H1 (cell line): ENCODE measurements around the gene TRABD. TPM values are rescaled to one million over a fixed set of nuclear protein-coding genes. Genes with fewer than 3 reads are reported as not detected.

Source experiments
- CTCF ChIA-PET: fragments of 300-600 bp; sonication (Branson Sonifier 250); formaldehyde crosslinking; loops from one replicate; lab custom pipeline; 2021; ENCODE audit not compliant: partially characterized antibody; lab: Charles Lee
- POLR2A ChIA-PET: fragments of 300-600 bp; sonication (Branson Sonifier 250); formaldehyde crosslinking; loops from one replicate; lab custom pipeline; 2021; ENCODE audit warnings: inconsistent platforms; ENCODE audit not compliant: partially characterized antibody; lab: Charles Lee
- DNase-seq, 2 experiments: peaks; one replicate each; pipeline versions ENCODE4 v3.0.0 to v3.0.0-alpha.2; 2010 to 2022; ENCODE audit warnings: low spot score in 2 of 2, low read depth in 1 of 2, mixed read lengths in 1 of 2
- FAIRE-seq: peaks from 2 replicates; lab custom pipeline; 2011; peaks lifted over from hg19 to GRCh38; lab: Jason Lieb, UNC
- H2AFZ ChIP-seq: 2 replicates; pipeline ENCODE4 v1.8.1; 2012; ENCODE audit warnings: low read length, inconsistent platforms
- H2AK5ac ChIP-seq: 2 replicates; pipeline ENCODE4 v1.6.1; 2013; ENCODE audit warnings: low read depth, low read length
- H2BK120ac ChIP-seq: replicated peaks from 2 replicates; pipeline ENCODE3; 2013; ENCODE audit warnings: low read depth, low read length, inconsistent platforms
- H2BK12ac ChIP-seq: 2 replicates; pipeline ENCODE4 v1.6.1; 2013; ENCODE audit warnings: low read depth, low read length
- H2BK15ac ChIP-seq: 2 replicates; pipeline ENCODE4 v1.6.1; 2013; ENCODE audit warnings: low read length
- H2BK20ac ChIP-seq: 2 replicates; pipeline ENCODE4 v1.6.1; 2013; ENCODE audit warnings: low read length
- H2BK5ac ChIP-seq: 2 replicates; pipeline ENCODE4 v1.6.1; 2013; ENCODE audit warnings: low read depth, low read length
- H3K14ac ChIP-seq: 2 replicates; pipeline ENCODE4 v1.6.1; 2013; ENCODE audit warnings: inconsistent platforms; ENCODE audit not compliant: insufficient read length
- H3K18ac ChIP-seq: 2 replicates; pipeline ENCODE4 v1.6.1; 2013; ENCODE audit warnings: low read length; ENCODE audit errors: extremely low read depth
- H3K23ac ChIP-seq: 2 replicates; pipeline ENCODE4 v1.6.1; 2013; ENCODE audit warnings: inconsistent platforms; ENCODE audit not compliant: insufficient read length
- H3K23me2 ChIP-seq: 2 replicates; pipeline ENCODE4 v1.6.1; 2013; ENCODE audit warnings: low read depth, low read length
- H3K27ac ChIP-seq: 2 replicates; pipeline ENCODE4 v1.6.1; 2011; ENCODE audit warnings: low read depth, low read length, inconsistent platforms
- H3K27me3 ChIP-seq, 4 experiments: replicated peaks in 1 of 4; 1 replicate in 1 of 4; 2 replicates in 3 of 4; pipeline versions ENCODE4 v1.6.1 to v1.8.1; 2011 to 2013; ENCODE audit warnings: low read length in 3 of 4, mild to moderate bottlenecking in 3 of 4, inconsistent platforms in 2 of 4, mixed read lengths in 2 of 4, moderate library complexity in 1 of 4; ENCODE audit not compliant: control insufficient read depth in 3 of 4, insufficient read depth in 3 of 4; ENCODE audit errors: extremely low read depth in 1 of 4
- H3K36me3 ChIP-seq, 4 experiments: 2 replicates each; pipeline versions ENCODE4 v1.6.1 to v1.8.1; 2011 to 2013; ENCODE audit warnings: mild to moderate bottlenecking in 4 of 4, low read length in 3 of 4, moderate library complexity in 2 of 4, control low read depth in 1 of 4, inconsistent platforms in 1 of 4; ENCODE audit not compliant: insufficient read depth in 4 of 4, control insufficient read depth in 2 of 4
- H3K4ac ChIP-seq: replicated peaks from 2 replicates; pipeline ENCODE3; 2013; ENCODE audit warnings: low read length, low read depth, mixed read lengths, inconsistent platforms; ENCODE audit not compliant: insufficient read length
- H3K4me1 ChIP-seq, 4 experiments: replicated peaks in 1 of 4; 1 replicate in 1 of 4; 2 replicates in 3 of 4; pipeline versions ENCODE4 v1.6.1 to v1.8.1; 2011 to 2013; ENCODE audit warnings: low read length in 3 of 4, inconsistent platforms in 2 of 4, mixed read lengths in 1 of 4; ENCODE audit not compliant: insufficient read depth in 4 of 4, control insufficient read depth in 3 of 4
- H3K4me2 ChIP-seq, 2 experiments: 2 replicates each; pipeline versions ENCODE4 v1.6.1 to v1.8.1; 2011 to 2013; ENCODE audit warnings: low read depth in 2 of 2, low read length in 2 of 2, control low read depth in 1 of 2, inconsistent platforms in 1 of 2, mild to moderate bottlenecking in 1 of 2; ENCODE audit not compliant: insufficient read depth in 1 of 2
- H3K4me3 ChIP-seq, 4 experiments: fragments of 200-600, 300-600 bp in 1 of 4; sonication (generic), shearing (Covaris generic), sonication (Bioruptor Twin) in 1 of 4; 2 replicates each; pipeline versions ENCODE4 v1.5.1 to v1.8.1; 2011 to 2016; ENCODE audit warnings: low read length in 4 of 4, low read depth in 3 of 4, control low read depth in 2 of 4, inconsistent platforms in 2 of 4, mild to moderate bottlenecking in 2 of 4, mixed read lengths in 1 of 4, moderate library complexity in 1 of 4; ENCODE audit not compliant: insufficient read depth in 2 of 4; ENCODE audit errors: extremely low read depth in 1 of 4
- H3K56ac ChIP-seq: replicated peaks from 2 replicates; pipeline ENCODE3; 2013; ENCODE audit warnings: low read depth, mild to moderate bottlenecking, mixed read lengths, low read length, inconsistent platforms; ENCODE audit not compliant: insufficient read length
- H3K79me1 ChIP-seq: 2 replicates; pipeline ENCODE4 v1.6.1; 2013; ENCODE audit warnings: low read depth, low read length, control low read depth
- H3K79me2 ChIP-seq, 2 experiments: 2 replicates each; pipeline versions ENCODE4 v1.6.1 to v1.8.1; 2012 to 2013; ENCODE audit warnings: low read length in 2 of 2, mild to moderate bottlenecking in 2 of 2, inconsistent platforms in 1 of 2; ENCODE audit not compliant: insufficient read depth in 2 of 2, control insufficient read depth in 1 of 2
- H3K9ac ChIP-seq, 4 experiments: replicated peaks in 1 of 4; 1 replicate in 1 of 4; 2 replicates in 3 of 4; pipeline versions ENCODE4 v1.6.1 to v1.8.1; 2011 to 2013; ENCODE audit warnings: low read depth in 3 of 4, low read length in 3 of 4, control low read depth in 2 of 4, mild to moderate bottlenecking in 2 of 4, moderate library complexity in 2 of 4, inconsistent platforms in 1 of 4; ENCODE audit errors: extremely low read depth in 1 of 4
- H3K9me3 ChIP-seq, 2 experiments: 2 replicates each; pipeline versions ENCODE4 v1.6.1 to v1.8.1; 2012 to 2013; ENCODE audit warnings: mild to moderate bottlenecking in 2 of 2, moderate library complexity in 2 of 2, control low read depth in 1 of 2, inconsistent platforms in 1 of 2, low read depth in 1 of 2, low read length in 1 of 2, mixed read lengths in 1 of 2; ENCODE audit not compliant: insufficient read depth in 2 of 2
- H4K20me1 ChIP-seq, 2 experiments: replicated peaks in 1 of 2; 2 replicates each; pipeline versions ENCODE3 to v1.8.1; 2011 to 2013; ENCODE audit warnings: inconsistent platforms in 2 of 2, low read length in 2 of 2, mild to moderate bottlenecking in 1 of 2; ENCODE audit not compliant: insufficient read depth in 2 of 2, control insufficient read depth in 1 of 2
- H4K5ac ChIP-seq: 2 replicates; pipeline ENCODE4 v1.6.1; 2013; ENCODE audit warnings: low read length, low read depth, mixed read lengths, inconsistent platforms; ENCODE audit not compliant: insufficient read length
- H4K8ac ChIP-seq: 2 replicates; pipeline ENCODE4 v1.8.0; 2013; ENCODE audit warnings: mild to moderate bottlenecking, moderate library complexity, low read length, inconsistent platforms; ENCODE audit not compliant: insufficient read depth; ENCODE audit errors: extremely low read depth
- H4K91ac ChIP-seq: replicated peaks from 2 replicates; pipeline ENCODE3; 2013; ENCODE audit warnings: low read length, mixed read lengths, inconsistent platforms; ENCODE audit not compliant: insufficient read length
- ASH2L ChIP-seq: fragments of 200-600, 300-600 bp; sonication (generic); IDR thresholded peaks from one replicate; pipeline ENCODE4 v1.7.1; 2017; ENCODE audit warnings: low read length
- BCL11A ChIP-seq, 2 experiments: IDR thresholded peaks; one replicate each; pipeline ENCODE4 v1.6.1; 2011; ENCODE audit warnings: low read depth in 2 of 2, low read length in 2 of 2, mild to moderate bottlenecking in 2 of 2
- CHD1 ChIP-seq: IDR thresholded peaks from 2 replicates; pipeline ENCODE4 v1.6.1; 2012; ENCODE audit warnings: low read depth, low read length, improper control_type of control experiment
- EP300 ChIP-seq, 2 experiments: IDR thresholded peaks; 1 replicate in 1 of 2; 2 replicates in 1 of 2; pipeline ENCODE4 v1.6.1; 2011 to 2012; ENCODE audit warnings: low read depth in 2 of 2, low read length in 2 of 2, mild to moderate bottlenecking in 2 of 2, borderline replicate concordance in 1 of 2, inconsistent platforms in 1 of 2, moderate library complexity in 1 of 2
- JUN ChIP-seq: IDR thresholded peaks from 2 replicates; pipeline ENCODE4 v1.6.1; 2011; ENCODE audit warnings: low read depth, mild to moderate bottlenecking, improper control_type of control experiment, low read length
- NRF1 ChIP-seq: IDR thresholded peaks from 2 replicates; pipeline ENCODE4 v1.6.1; 2011; ENCODE audit warnings: mild to moderate bottlenecking, low read depth, low read length, improper control_type of control experiment
- PHF8 ChIP-seq: fragments of 200-600 bp; sonication (generic); conservative IDR thresholded peaks from 2 replicates; pipeline ENCODE4 v1.7.1; 2012; ENCODE audit warnings: low read depth, mild to moderate bottlenecking, inconsistent platforms, low read length, moderate library complexity
- SIN3A ChIP-seq, 2 experiments: IDR thresholded peaks in 1 of 2; conservative IDR thresholded peaks in 1 of 2; 2 replicates each; pipeline ENCODE4 v1.6.1; 2011 to 2012; ENCODE audit warnings: low read length in 2 of 2, improper control_type of control experiment in 1 of 2, low read depth in 1 of 2, mild to moderate bottlenecking in 1 of 2
- SRF ChIP-seq: IDR thresholded peaks from 2 replicates; pipeline ENCODE4 v1.6.1; 2011; ENCODE audit warnings: mild to moderate bottlenecking, low read depth, low read length, moderate library complexity
- TCF12 ChIP-seq: IDR thresholded peaks from 2 replicates; pipeline ENCODE4 v1.6.1; 2011; ENCODE audit warnings: low read depth, mild to moderate bottlenecking, low read length
- ZNF274 ChIP-seq: IDR thresholded peaks from 2 replicates; pipeline ENCODE4 v1.7.0; 2012; ENCODE audit warnings: low read length, borderline replicate concordance; ENCODE audit errors: extremely low read depth
- WGBS, 2 experiments: shearing (Covaris generic) in 1 of 2; methylation state at CpG; one replicate each; pipeline versions ENCODE4 v1.1.6 to v1.1.7; 2013 to 2015; ENCODE audit warnings: low lambda C conversion rate in 2 of 2, mixed read lengths in 2 of 2, inconsistent platforms in 1 of 2, low coverage in 1 of 2, missing lambda C conversion rate in 1 of 2; ENCODE audit not compliant: insufficient replicate concordance in 2 of 2, insufficient coverage in 1 of 2, insufficient read length in 1 of 2; ENCODE audit errors: extremely low coverage in 1 of 2, missing lambda C conversion rate in 1 of 2; 5-methylcytosine and 5-hydroxymethylcytosine counted together
- polyA plus RNA-seq, 7 experiments: library from polyadenylated mRNA; depleted of rRNA in 3 of 7; stranded (reverse) in 5 of 7; unstranded in 2 of 7; fragments of >200 nt in 5 of 7; fragments of 200-250 nt in 2 of 7; gene quantifications; 1 replicate in 5 of 7; 2 replicates in 1 of 7; 4 replicates in 1 of 7; pipeline versions ENCODE4 v1.2.1 to v1.2.3, GENCODE V29; 2011 to 2013; ENCODE audit warnings: missing spikeins in 2 of 7, mixed read lengths in 2 of 7
- total RNA-seq: library from RNA; stranded (reverse); fragmentation: NEBNext Ultra II Directional; extraction: Animal tissue kit (Norgen Biotek cat#: 25700); gene quantifications from 2 replicates; pipeline ENCODE4 v1.2.1, GENCODE V29; 2021

Gene TRABD
- total and polyA plus RNA-seq, 2 of the 8 experiments (the other 6 are each of a cell fraction or from before 2014, with no cell fraction given) = 44.2 to 57.5 TPM

DNA sequence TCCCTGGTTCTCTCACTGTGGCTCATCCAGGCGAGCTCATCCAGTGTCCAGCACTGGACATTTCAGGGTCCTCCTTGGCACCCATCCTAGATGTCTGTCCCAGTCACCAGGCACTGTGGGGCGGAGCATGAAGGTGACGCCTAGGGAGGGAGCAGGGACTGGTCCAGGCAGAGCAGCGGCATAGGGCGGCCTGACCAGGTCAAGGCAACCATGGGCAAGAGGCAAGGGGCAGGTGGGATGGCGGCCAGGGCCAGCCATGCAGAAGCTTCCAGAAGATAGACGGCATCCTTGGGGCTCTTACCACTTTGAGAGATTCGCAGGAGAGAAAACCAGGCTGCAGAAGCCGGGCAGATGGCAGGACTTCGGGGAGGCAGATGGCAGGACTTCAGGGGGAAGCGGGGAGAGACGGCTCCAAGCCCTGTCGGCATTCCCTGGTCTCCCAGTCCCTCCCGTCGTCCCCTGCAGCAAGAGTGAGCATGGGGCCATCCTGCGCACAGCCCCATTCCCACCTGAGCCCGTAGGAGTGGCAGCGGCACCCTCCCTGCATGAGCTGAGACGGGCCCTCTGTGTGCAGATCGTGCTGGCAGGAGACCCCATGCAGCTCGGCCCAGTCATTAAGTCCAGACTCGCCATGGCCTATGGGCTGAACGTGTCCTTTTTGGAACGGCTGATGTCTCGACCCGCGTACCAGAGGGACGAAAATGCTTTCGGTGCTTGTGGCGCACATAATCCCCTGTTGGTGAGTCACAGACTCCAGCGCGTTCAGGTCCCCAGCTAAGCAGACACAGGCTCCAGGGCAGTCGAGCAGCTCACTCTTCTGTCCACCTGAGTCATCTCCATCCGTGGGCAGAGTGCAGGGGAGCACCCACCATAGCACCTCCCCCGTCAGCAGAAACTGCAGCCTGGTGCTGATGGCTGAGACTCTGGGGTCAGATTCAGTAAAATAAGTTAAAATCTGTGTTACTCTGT, 35.3 kb upstream of the TRABD start:
- Histone ChIP-seq H3K79me2 (no peaks in the 10 kb centered on the region), H2BK12ac (no peak overlapping the region), H3K14ac (no peak overlapping the region), H3K4ac (no peak overlapping the region), H3K9me3 (no peaks in the 10 kb centered on the region), H2BK20ac (no peak overlapping the region), H2AFZ (no peak overlapping the region), H3K79me1 (no peaks in the 10 kb centered on the region), H3K27ac (no peak overlapping the region), H3K23ac (no peak overlapping the region), H3K4me2 (no peak overlapping the region), H3K27me3 (peaks cover 0 to 8% (median 2%) of the 10 kb centered on the region in 4 experiments; a peak in 2 of 7 replicates), H3K56ac (no peak overlapping the region), H3K36me3 (no peaks in the 10 kb centered on the region), H4K8ac (no peak overlapping the region), H3K4me1 (peaks cover 0 to 4% (median 0%) of the 10 kb centered on the region in 4 experiments; a peak in 3 of 7 replicates), H3K23me2 (no peaks in the 10 kb centered on the region), H2BK15ac (no peak overlapping the region; the same call in 1 of the 2 replicates), H2BK5ac (no peak overlapping the region), H3K4me3 (no peak overlapping the region), H3K18ac (no peak overlapping the region), H4K20me1 (peaks cover 0 to 3% of the 10 kb centered on the region in 2 experiments), H3K9ac (no peak overlapping the region), H2BK120ac (no peak overlapping the region), H4K5ac (no peak overlapping the region), H2AK5ac (no peak overlapping the region), H4K91ac (no peak overlapping the region)
- POLR2A ChIA-PET = interaction anchor here (0.9 to 1.0 kb wide), 2 partner anchors 51 to 68 kb away, joined by 3 to 4 read pairs; no protein-coding TSS in a partner anchor
- FAIRE-seq (no peak), DNase-seq (no peak)
- 92% methylated on average over 35 of the region's 35 CpGs; no CpG with 5 or more reads in 1 of the 2 experiments for WGBS, 2 experiments
- CTCF ChIA-PET = interaction anchor here (0.7 to 9.4 kb wide), 25 partner anchors 8 to 219 kb away, joined by 3 to 83 read pairs (median 5); partner anchors contain the start of genes IL17REL, MOV10L1 and TTLL8
- no peak for TF ChIP-seq SIN3A (conservative IDR thresholded peaks at IDR 0.05 in 1 of 2, IDR thresholded peaks at IDR 0.05 in 1 of 2; ENCODE audit: low read depth in 1 of 2, low read length in 2 of 2)
- TF ChIP-seq JUN = no peak
- TF ChIP-seq SRF = no peak
- TF ChIP-seq PHF8 = no peak
- TF ChIP-seq NRF1 = no peak
- TF ChIP-seq CHD1 = no peak
- TF ChIP-seq EP300 (IDR thresholded peaks at IDR 0.05; ENCODE audit: borderline replicate concordance in 1 of 2, low read depth in 2 of 2, low read length in 2 of 2) = no peak
- no peak for TF ChIP-seq ASH2L
- TF ChIP-seq BCL11A (IDR thresholded peaks at IDR 0.05; ENCODE audit: low read depth in 2 of 2, low read length in 2 of 2) = no peak
- TF ChIP-seq TCF12 = no peak
- no peak for TF ChIP-seq ZNF274
